HTR-8/SVneo (cell line): ENCODE results near the gene GPAM.
A peak's percentile ranks its signal among the peaks of the same experiment; 100 is the strongest.
"Not testable (repeated sequence)": the region's sequence is repeated elsewhere in the genome, so short reads cannot be mapped to it uniquely, and the experiment has no call there.

Experiments
- DNase-seq: peaks from one replicate; pipeline ENCODE4 v3.0.0; 2011; ENCODE audit warnings: low spot score, mixed read lengths; ENCODE audit not compliant: insufficient read length
- FAIRE-seq: peaks from 2 replicates; lab custom pipeline; 2011; peaks lifted over from hg19 to GRCh38; lab: Jason Lieb, UNC

GPAM gene

GRCh38 chr10:112140110-112140970 is 43.2 kb downstream of the GPAM start:
- FAIRE-seq, result no peak
- peak; percentile 63 for DNase-seq

GRCh38 chr10:112139176-112139575 is 44.4 kb downstream of the GPAM start:
- FAIRE-seq, result no peak
- DNase-seq, result no peak

DNA sequence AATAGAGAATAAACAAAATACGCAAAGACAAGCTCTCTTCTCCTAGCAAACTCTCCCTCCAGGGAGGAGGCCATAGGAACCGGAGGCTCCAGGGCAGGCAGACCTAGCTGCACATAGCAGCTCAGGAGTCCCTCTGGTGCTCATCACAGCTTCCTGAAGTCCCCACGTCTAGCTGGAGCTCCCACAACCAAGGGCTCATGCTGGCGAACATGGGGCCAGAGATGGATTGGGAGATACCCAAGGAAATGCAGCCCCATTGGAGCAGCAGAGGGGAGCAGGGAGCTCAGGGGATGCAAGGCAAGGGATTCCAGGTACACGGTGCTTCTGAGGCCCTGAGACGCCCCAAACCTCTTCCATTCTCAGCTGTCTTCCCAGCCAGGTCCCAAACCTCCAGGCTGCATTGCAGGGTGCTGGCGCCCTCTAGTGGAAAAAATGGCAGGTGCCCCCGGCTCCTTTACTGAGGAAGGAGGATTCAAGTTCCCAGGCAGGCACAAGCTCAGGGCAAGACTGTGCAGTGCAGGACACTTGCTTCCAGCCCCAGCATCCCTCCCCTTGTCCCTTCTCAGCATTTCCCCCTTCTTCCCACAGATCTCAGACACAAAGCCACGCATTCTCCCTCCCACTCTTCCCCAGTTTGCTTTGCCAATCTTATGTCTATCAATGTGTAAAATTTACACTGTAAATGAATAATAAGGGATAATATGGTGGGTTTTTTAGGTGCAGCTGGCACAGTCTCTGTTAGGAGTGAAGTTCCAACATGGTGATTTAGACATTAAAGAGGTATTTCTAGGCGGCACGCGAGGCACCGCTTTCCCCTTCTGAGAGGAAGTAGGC is 46.2 kb downstream of the GPAM start:
- DNase-seq (peak; percentile 57), FAIRE-seq (no peak)

GRCh38 chr10:112136486-112137153 is 46.9 kb downstream of the GPAM start:
- no peak for FAIRE-seq
- DNase-seq, result no peak

- FAIRE-seq, result no peak
Measured at GRCh38 chr10:112135604-112136003, 48.0 kb downstream of the GPAM start.

GRCh38 chr10:112132435-112132834 is 51.1 kb downstream of the GPAM start:
- FAIRE-seq, result no peak
- DNase-seq, result no peak

More at GRCh38 chr10:112135604-112136003, 48.0 kb downstream of the GPAM start:
- no peak for DNase-seq

GRCh38 chr10:112131996-112132395 is 51.6 kb downstream of the GPAM start:
- DNase-seq (no peak), FAIRE-seq (no peak)

DNA sequence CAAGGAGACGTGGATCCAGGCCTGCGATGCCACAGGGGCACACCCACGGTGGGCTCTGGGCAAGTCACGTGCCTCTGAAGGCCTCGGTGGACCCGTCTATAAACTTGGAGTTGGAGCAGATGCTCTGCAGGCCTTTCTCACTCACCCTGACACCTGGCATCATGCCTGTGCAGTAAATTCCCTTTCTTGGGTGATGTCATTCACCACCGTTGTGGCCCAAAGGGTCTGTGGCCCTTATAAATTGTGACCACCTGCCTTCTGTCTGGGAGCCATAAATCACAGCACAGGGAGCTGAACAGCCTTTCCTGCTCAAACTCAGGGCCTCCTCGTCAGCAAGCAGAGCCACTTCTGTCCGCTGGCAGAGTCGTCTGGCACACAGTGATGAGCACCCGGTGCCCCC is 52.2 kb downstream of the GPAM start:
- DNase-seq (no peak), FAIRE-seq (no peak)

DNA sequence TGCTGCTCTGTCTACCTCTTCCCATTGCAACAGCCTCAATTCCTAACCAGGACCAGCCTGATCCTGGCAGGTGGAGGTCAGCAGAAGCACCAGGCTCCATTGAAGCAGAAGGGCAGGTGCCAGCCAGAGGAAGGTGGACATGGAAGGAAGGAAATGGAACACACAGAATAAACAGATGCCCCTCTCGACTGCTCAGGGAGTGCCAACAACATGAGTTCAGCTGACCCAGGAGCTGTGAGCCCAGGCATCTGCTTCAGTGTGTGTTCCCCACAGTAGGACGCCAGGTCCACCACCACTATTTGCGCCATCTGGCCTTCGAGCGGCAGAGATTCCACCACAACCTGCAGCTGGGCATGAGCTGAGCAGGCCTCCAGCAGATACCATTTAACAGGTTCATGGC is 56.7 kb downstream of the GPAM start:
- no peak for DNase-seq
- FAIRE-seq, result no peak

GRCh38 chr10:112126172-112126571 is 57.4 kb downstream of the GPAM start:
- DNase-seq (no peak), FAIRE-seq (no peak)

GRCh38 chr10:112124866-112125265 is 58.7 kb downstream of the GPAM start:
- DNase-seq, result no peak
- no peak for FAIRE-seq

DNA sequence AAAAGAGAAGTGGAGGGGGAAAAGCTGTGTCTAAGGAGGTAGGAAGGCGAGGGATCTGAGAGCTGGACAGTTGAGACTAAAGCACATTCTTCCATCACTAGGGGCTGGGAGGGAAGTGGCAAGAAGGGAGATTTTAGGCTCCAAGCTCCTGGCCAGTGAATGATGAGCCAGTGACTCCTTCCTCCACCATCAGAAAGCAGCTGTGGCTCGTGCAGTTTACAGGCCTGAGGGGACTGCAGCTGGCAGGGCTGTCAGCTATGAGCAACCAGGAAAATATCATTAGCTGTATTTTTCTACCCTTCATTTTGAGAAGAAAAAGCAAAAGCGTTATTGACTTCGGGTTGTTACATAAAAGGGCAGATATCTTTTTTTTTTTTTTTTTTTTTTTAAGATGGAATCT is 60.7 kb downstream of the GPAM start:
- DNase-seq (no peak), FAIRE-seq (no peak)

GRCh38 chr10:112120491-112120890 is 63.1 kb downstream of the GPAM start:
- FAIRE-seq (no peak), DNase-seq (no peak)

DNA sequence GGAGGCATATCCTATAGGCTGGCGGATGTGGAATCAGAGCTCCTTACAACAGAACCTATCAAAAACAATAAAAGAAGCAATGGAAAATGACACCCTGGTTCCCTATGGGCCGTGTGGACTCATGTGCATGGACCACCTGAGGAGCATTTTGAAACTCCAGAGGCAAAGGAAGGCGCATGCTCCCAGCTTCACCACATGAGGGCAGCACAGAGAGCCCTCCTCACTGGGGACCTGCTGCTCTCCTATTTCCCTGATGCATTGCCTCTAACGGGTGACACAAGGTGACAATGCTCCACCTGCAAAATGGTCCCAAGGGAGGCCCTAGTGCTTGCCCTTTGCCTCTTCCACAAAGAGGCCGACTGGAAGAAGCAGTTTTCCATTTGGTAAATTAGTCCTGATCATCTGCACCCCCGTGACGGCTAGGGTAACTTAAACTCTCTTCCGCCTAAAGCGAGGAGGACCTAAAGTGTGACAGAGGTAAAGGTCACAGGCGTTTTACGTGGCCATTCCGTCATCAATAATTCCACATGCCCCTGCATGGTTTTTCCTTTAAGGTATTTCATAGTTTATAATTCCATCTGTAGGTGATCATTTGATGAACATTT is 67.7 kb downstream of the GPAM start:
- FAIRE-seq (no peak), DNase-seq (peak; percentile 18)

DNA sequence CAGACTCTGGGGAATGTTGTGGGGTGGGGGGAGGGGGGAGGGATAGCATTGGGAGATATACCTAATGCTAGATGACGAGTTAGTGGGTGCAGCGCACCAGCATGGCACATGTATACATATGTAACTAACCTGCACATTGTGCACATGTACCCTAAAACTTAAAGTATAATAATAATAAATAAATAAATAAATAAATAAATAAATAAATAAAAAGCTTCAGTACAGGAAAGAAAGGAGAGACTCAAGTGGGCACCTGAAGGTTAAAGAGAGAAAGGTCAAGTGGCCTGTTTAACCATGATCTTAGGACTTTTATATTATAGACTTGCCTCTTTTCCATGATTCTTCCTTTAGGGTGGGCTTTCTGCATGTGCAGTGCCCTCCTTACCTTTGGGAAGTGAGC is 73.8 kb downstream of the GPAM start:
- FAIRE-seq, DNase-seq: not testable (repeated sequence)
